K562 (cell line): Measurements from ENCODE around the gene COMMD9. TPM values are rescaled to one million over a fixed set of nuclear protein-coding genes. Genes with fewer than 3 reads are reported as not detected.

Experiments used
- ATAC-seq: fragments of 200-7000 bp; cut with Tn5 transposase; 3 replicates; pipeline ENCODE4 v1.9.1; 2020; ENCODE audit warnings: moderate library complexity
- BruUV-seq: library from RNA; stranded (reverse); fragments of 400-500 nt; replicated peaks from 2 replicates; lab custom pipeline; 2021; lab: Mats Ljungman, UMichigan
- CTCF ChIA-PET: fragments of 300-600 bp; formaldehyde crosslinking; extraction: SDS; loops from one replicate; lab custom pipeline; 2021; ENCODE audit warnings: low intra/inter-chr PET ratio; lab: Yijun Ruan, JAX
- POLR2A ChIA-PET: fragments of 300-600, 350-650 bp; sonication (Branson Sonifier 250); formaldehyde crosslinking; extraction: SDS; loops from one replicate; lab custom pipeline; 2021; ENCODE audit warnings: antibody characterized with exemption, inconsistent platforms; lab: Yijun Ruan, JAX
- DNase-seq, 4 experiments: peaks; one replicate each; pipeline versions ENCODE4 v3.0.0 to v3.0.0-alpha.2; 2011 to 2018; ENCODE audit warnings: low spot score in 3 of 4, mixed read lengths in 3 of 4; ENCODE audit errors: extremely low read depth in 1 of 4
- FAIRE-seq: peaks from 2 replicates; lab custom pipeline; 2011; peaks lifted over from hg19 to GRCh38; lab: Jason Lieb, UNC
- H2AFZ ChIP-seq: 2 replicates; pipeline ENCODE4 v1.6.0; 2011; ENCODE audit warnings: low read depth, low read length, control low read depth, inconsistent platforms
- H3K27ac ChIP-seq: fragments of 200-600 bp; 3 replicates; pipeline ENCODE4 v1.8.0; 2011; ENCODE audit warnings: low read depth, mild to moderate bottlenecking, control low read depth, inconsistent platforms, low read length, moderate library complexity, mixed read lengths; ENCODE audit errors: extremely low read depth
- H3K27me3 ChIP-seq, 2 experiments: fragments of 300-600 bp in 1 of 2; 2 replicates in 1 of 2; 3 replicates in 1 of 2; pipeline versions ENCODE4 v1.6.0 to v1.8.0; 2011; ENCODE audit warnings: inconsistent platforms in 2 of 2, low read length in 2 of 2, mild to moderate bottlenecking in 1 of 2, mixed read lengths in 1 of 2, moderate library complexity in 1 of 2; ENCODE audit not compliant: control insufficient read depth in 2 of 2, insufficient read depth in 2 of 2
- H3K36me3 ChIP-seq: fragments of 300-600 bp; 3 replicates; pipeline ENCODE4 v1.8.0; 2011; ENCODE audit warnings: mild to moderate bottlenecking, low read length, inconsistent platforms; ENCODE audit not compliant: control insufficient read depth, insufficient read depth
- H3K4me1 ChIP-seq, 2 experiments: fragments of 200-600 bp in 1 of 2; replicated peaks in 1 of 2; 2 replicates in 1 of 2; 3 replicates in 1 of 2; pipeline versions ENCODE4 v1.5.1 to v1.8.0; 2011; ENCODE audit warnings: inconsistent platforms in 2 of 2, low read length in 2 of 2, mild to moderate bottlenecking in 1 of 2, mixed read lengths in 1 of 2, moderate library complexity in 1 of 2; ENCODE audit not compliant: control insufficient read depth in 2 of 2, insufficient read depth in 2 of 2
- H3K4me2 ChIP-seq: 2 replicates; pipeline ENCODE4 v1.6.1; 2011; ENCODE audit warnings: low read length, control low read depth, inconsistent platforms, mixed read lengths; ENCODE audit not compliant: insufficient read depth
- H3K4me3 ChIP-seq: fragments of 200-600 bp; sonication (generic), shearing (Covaris generic); 2 replicates; pipeline ENCODE4 v1.5.1; 2016; ENCODE audit warnings: control low read depth, inconsistent platforms
- H3K79me2 ChIP-seq: fragments of 200-600 bp; 3 replicates; pipeline ENCODE4 v1.8.0; 2011; ENCODE audit warnings: low read length, inconsistent platforms; ENCODE audit not compliant: control insufficient read depth, insufficient read depth
- H3K9ac ChIP-seq, 2 experiments: 2 replicates each; pipeline versions ENCODE4 v1.6.0 to v1.6.1; 2011; ENCODE audit warnings: low read depth in 2 of 2, low read length in 2 of 2, control low read depth in 1 of 2, inconsistent platforms in 1 of 2, mild to moderate bottlenecking in 1 of 2, mixed read lengths in 1 of 2; ENCODE audit not compliant: insufficient read depth in 1 of 2
- H3K9me1 ChIP-seq: one replicate; pipeline ENCODE4 v1.6.0; 2011; ENCODE audit warnings: inconsistent platforms, mild to moderate bottlenecking, low read length, moderate library complexity; ENCODE audit not compliant: control insufficient read depth, insufficient read depth
- H3K9me3 ChIP-seq: replicated peaks from 2 replicates; pipeline ENCODE4 v1.5.1; 2011; ENCODE audit warnings: low read depth, low read length, inconsistent platforms; ENCODE audit not compliant: control insufficient read depth, insufficient read depth
- H4K20me1 ChIP-seq: replicated peaks from 2 replicates; pipeline ENCODE4 v1.6.1; 2011; ENCODE audit warnings: low read length, inconsistent platforms, mixed read lengths; ENCODE audit not compliant: control insufficient read depth, insufficient read depth
- CBX8 ChIP-seq: fragments of 200-600 bp; sonication (generic); IDR thresholded peaks from 2 replicates; pipeline ENCODE4 v1.6.1; 2012; ENCODE audit warnings: borderline replicate concordance, mixed run types, low read depth, mild to moderate bottlenecking, moderate library complexity, mixed read lengths, low read length, control low read depth, inconsistent platforms; ENCODE audit not compliant: poor library complexity, severe bottlenecking; ENCODE audit errors: extremely low read depth
- CHCHD3 ChIP-seq: fragments of 250-450 bp; sonication (Bioruptor Pico); IDR thresholded peaks from 2 replicates; pipeline ENCODE4 v2.1.2; 2022; ENCODE audit warnings: mild to moderate bottlenecking
- CSDE1 ChIP-seq, 2 experiments: fragments of 450-650 bp; IDR thresholded peaks; 2 replicates each; pipeline ENCODE4 v1.6.1; 2016; ENCODE audit warnings: mild to moderate bottlenecking in 1 of 2
- CXXC5 ChIP-seq: fragments of 250-450 bp; sonication (Bioruptor Pico); IDR thresholded peaks from 2 replicates; pipeline ENCODE4 v1.8.0; 2022; ENCODE audit warnings: inconsistent platforms, mild to moderate bottlenecking, moderate library complexity
- MBD2 ChIP-seq: sonication (generic); IDR thresholded peaks from 2 replicates; pipeline ENCODE4 v1.6.1; 2016; ENCODE audit warnings: low read depth, borderline replicate concordance
- MYC ChIP-seq, 2 experiments: fragments of 250-450 bp in 1 of 2; sonication (Bioruptor Pico) in 1 of 2; IDR thresholded peaks; 2 replicates each; pipeline versions ENCODE4 v1.5.1 to v1.6.1; 2012 to 2021; ENCODE audit warnings: low read depth in 2 of 2, borderline replicate concordance in 1 of 2, improper control_type of control experiment in 1 of 2, low read length in 1 of 2, mild to moderate bottlenecking in 1 of 2, moderate library complexity in 1 of 2
- NCOA2 ChIP-seq, 2 experiments: fragments of 450-650 bp; IDR thresholded peaks; 2 replicates each; pipeline ENCODE4 v1.6.1; 2018; ENCODE audit warnings: mild to moderate bottlenecking in 2 of 2, moderate library complexity in 1 of 2; ENCODE audit not compliant: partially characterized antibody in 2 of 2
- PHF8 ChIP-seq: fragments of 200-600 bp; sonication (generic); IDR thresholded peaks from 2 replicates; pipeline ENCODE4 v1.6.1; 2012; ENCODE audit warnings: mixed run types, mild to moderate bottlenecking, inconsistent platforms, low read length, moderate library complexity, borderline replicate concordance
- SIX5 ChIP-seq, 2 experiments: IDR thresholded peaks; 2 replicates each; pipeline ENCODE4 v1.6.1; 2011; ENCODE audit warnings: low read length in 2 of 2, borderline replicate concordance in 1 of 2, low read depth in 1 of 2, mild to moderate bottlenecking in 1 of 2, moderate library complexity in 1 of 2; ENCODE audit not compliant: insufficient read depth in 1 of 2
- SMARCB1 ChIP-seq: IDR thresholded peaks from 2 replicates; pipeline ENCODE4 v1.6.1; 2011; ENCODE audit warnings: improper control_type of control experiment, low read depth; ENCODE audit not compliant: insufficient read length
- ZFP36 ChIP-seq: fragments of 150-350 bp; IDR thresholded peaks from 2 replicates; pipeline ENCODE4 v1.6.1; 2018; ENCODE audit warnings: low read length, low read depth; ENCODE audit not compliant: partially characterized antibody
- ZNF354B ChIP-seq: fragments of 250-450 bp; sonication (Bioruptor Pico); IDR thresholded peaks from 2 replicates; pipeline ENCODE4 v1.4.0; 2020
- ZNF431 ChIP-seq: sonication (generic); formaldehyde crosslinking; IDR thresholded peaks from 2 replicates; pipeline ENCODE4 v1.8.0; 2022; ENCODE audit warnings: mild to moderate bottlenecking, missing genetic modification reagents
- WGBS: fragments of 100-300 bp; shearing (Covaris generic); methylation state at CpG from one replicate; pipeline ENCODE4 v1.1.6; 2016; ENCODE audit warnings: low coverage, mixed read lengths; ENCODE audit not compliant: insufficient coverage; ENCODE audit errors: missing lambda C conversion rate; 5-methylcytosine and 5-hydroxymethylcytosine counted together
- in situ Hi-C: fragments of 300-500 bp; cut with MboI; formaldehyde crosslinking; loops from 4 replicates; pipeline ENCODE4 v1.15.0; 2018; ENCODE audit warnings: inconsistent platforms, mixed read lengths
- intact Hi-C: fragments of 100-400 bp; cut with micrococcal nuclease; formaldehyde crosslinking; loops from 2 replicates; pipeline ENCODE4 v1.14.2; 2022
- polyA plus RNA-seq, 8 experiments: library from polyadenylated mRNA; depleted of rRNA in 4 of 8; stranded (reverse) in 5 of 8; unstranded in 3 of 8; fragments of >200 nt; fragmentation: Nextera tagmentation in 2 of 8; fragmentation: Illumina TruSeq in 1 of 8; extraction: Ambion mirVana in 2 of 8; extraction: Trizol in 1 of 8; gene quantifications; 2 replicates each; pipeline versions ENCODE4 v1.2.1 to v1.2.3, GENCODE V29; 2011 to 2014; ENCODE audit warnings: inconsistent platforms in 1 of 8, missing spikeins in 1 of 8
- total RNA-seq, 7 experiments: library from RNA; depleted of rRNA in 6 of 7; stranded (reverse); fragments of >200 nt in 6 of 7; fragmentation: Illumina TruSeq in 2 of 7; extraction: Trizol in 2 of 7; gene quantifications; 2 replicates each; pipeline versions ENCODE4 v1.2.1 to v1.2.3, GENCODE V29; 2011 to 2021; ENCODE audit warnings: low replicate concordance in 1 of 7
- TF ChIP-seq, protein P1 (sequence below): fragments of 450-650 bp; IDR thresholded peaks from 2 replicates; pipeline ENCODE4 v1.6.1; 2016
- TF ChIP-seq, protein P2 (sequence below), 2 experiments: fragments of 450-650 bp; IDR thresholded peaks; 2 replicates each; pipeline ENCODE4 v1.6.1; 2018; ENCODE audit warnings: mild to moderate bottlenecking in 2 of 2, low read depth in 1 of 2; ENCODE audit not compliant: partially characterized antibody in 2 of 2
- TF ChIP-seq, protein P3 (sequence below): sonication (generic); formaldehyde crosslinking; IDR thresholded peaks from 2 replicates; pipeline ENCODE4 v1.8.0; 2022; ENCODE audit warnings: mild to moderate bottlenecking, missing genetic modification reagents

COMMD9 gene
- total and polyA plus RNA-seq, 9 of the 15 experiments (the other 6 are each of a cell fraction or from before 2014, with no cell fraction given) = 27.3 to 121 (median 48.0) TPM

DNA sequence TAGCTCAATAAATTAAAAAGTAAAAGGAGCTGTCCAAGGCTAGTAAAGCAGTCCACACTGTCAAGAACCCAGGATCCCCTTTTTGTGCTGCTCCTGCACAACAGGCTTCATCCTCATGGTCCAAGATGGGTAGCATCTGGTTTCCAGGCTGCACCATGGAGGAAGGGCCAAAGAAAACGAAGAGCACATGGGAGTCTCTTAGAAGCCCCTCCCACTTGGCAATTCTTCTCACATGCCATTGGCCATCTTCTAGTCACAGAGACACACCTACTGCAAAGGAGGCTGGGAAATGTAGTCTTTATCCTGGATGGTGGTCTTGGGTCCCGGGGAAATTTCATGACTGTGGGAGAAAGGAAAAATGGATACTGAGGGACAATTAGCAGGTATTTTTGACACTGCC, 44.7 kb upstream of the COMMD9 start:
- H3K36me3 ChIP-seq = no peaks in the 10 kb centered on the region
- peak; percentile 99 for ATAC-seq
- TF ChIP-seq NCOA2 (IDR thresholded peaks at IDR 0.05; ENCODE audit: partially characterized antibody in 2 of 2) = no peak
- TF ChIP-seq ZNF431 (CRISPR knock-in tag) = no peak
- TF ChIP-seq CBX8 = no peak
- TF ChIP-seq MBD2 = peak; percentile 37; the same call in 1 of the 2 replicates
- TF ChIP-seq CSDE1 (IDR thresholded peaks at IDR 0.05) = no peak
- TF ChIP-seq, protein P1, sequence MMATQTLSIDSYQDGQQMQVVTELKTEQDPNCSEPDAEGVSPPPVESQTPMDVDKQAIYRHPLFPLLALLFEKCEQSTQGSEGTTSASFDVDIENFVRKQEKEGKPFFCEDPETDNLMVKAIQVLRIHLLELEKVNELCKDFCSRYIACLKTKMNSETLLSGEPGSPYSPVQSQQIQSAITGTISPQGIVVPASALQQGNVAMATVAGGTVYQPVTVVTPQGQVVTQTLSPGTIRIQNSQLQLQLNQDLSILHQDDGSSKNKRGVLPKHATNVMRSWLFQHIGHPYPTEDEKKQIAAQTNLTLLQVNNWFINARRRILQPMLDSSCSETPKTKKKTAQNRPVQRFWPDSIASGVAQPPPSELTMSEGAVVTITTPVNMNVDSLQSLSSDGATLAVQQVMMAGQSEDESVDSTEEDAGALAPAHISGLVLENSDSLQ = 0 out of 2 replicates have a peak, but pooled peaks have one; percentile 4
- TF ChIP-seq ZNF354B (CRISPR knock-in tag) = no peak
- no peak for TF ChIP-seq ZFP36
- TF ChIP-seq PHF8 = no peak
- TF ChIP-seq CHCHD3 (CRISPR knock-in tag) = no peak
- TF ChIP-seq CXXC5 (CRISPR knock-in tag) = no peak
- TF ChIP-seq, protein P2, sequence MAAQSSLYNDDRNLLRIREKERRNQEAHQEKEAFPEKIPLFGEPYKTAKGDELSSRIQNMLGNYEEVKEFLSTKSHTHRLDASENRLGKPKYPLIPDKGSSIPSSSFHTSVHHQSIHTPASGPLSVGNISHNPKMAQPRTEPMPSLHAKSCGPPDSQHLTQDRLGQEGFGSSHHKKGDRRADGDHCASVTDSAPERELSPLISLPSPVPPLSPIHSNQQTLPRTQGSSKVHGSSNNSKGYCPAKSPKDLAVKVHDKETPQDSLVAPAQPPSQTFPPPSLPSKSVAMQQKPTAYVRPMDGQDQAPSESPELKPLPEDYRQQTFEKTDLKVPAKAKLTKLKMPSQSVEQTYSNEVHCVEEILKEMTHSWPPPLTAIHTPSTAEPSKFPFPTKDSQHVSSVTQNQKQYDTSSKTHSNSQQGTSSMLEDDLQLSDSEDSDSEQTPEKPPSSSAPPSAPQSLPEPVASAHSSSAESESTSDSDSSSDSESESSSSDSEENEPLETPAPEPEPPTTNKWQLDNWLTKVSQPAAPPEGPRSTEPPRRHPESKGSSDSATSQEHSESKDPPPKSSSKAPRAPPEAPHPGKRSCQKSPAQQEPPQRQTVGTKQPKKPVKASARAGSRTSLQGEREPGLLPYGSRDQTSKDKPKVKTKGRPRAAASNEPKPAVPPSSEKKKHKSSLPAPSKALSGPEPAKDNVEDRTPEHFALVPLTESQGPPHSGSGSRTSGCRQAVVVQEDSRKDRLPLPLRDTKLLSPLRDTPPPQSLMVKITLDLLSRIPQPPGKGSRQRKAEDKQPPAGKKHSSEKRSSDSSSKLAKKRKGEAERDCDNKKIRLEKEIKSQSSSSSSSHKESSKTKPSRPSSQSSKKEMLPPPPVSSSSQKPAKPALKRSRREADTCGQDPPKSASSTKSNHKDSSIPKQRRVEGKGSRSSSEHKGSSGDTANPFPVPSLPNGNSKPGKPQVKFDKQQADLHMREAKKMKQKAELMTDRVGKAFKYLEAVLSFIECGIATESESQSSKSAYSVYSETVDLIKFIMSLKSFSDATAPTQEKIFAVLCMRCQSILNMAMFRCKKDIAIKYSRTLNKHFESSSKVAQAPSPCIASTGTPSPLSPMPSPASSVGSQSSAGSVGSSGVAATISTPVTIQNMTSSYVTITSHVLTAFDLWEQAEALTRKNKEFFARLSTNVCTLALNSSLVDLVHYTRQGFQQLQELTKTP (IDR thresholded peaks at IDR 0.05; ENCODE audit: low read depth in 1 of 2, partially characterized antibody in 2 of 2) = peak in 1 of 2 experiments; percentile 79
- TF ChIP-seq, protein P3, sequence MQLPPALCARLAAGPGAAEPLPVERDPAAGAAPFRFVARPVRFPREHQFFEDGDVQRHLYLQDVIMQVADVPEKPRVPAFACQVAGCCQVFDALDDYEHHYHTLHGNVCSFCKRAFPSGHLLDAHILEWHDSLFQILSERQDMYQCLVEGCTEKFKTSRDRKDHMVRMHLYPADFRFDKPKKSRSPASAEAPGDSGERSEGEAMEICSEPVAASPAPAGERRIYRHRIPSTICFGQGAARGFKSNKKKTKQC (CRISPR knock-in tag) = no peak
- TF ChIP-seq SIX5 (IDR thresholded peaks at IDR 0.05; ENCODE audit: borderline replicate concordance in 1 of 2, insufficient read depth in 1 of 2, low read depth in 1 of 2, low read length in 2 of 2) = peak; percentile 54 to 69; a peak in 3 of 4 replicates
- TF ChIP-seq SMARCB1 = no peak
- peak; percentile 63 for TF ChIP-seq MYC (IDR thresholded peaks at IDR 0.05; ENCODE audit: low read depth, low read length)
- no peak for TF ChIP-seq MYC (CRISPR knock-in tag; IDR thresholded peaks at IDR 0.05; ENCODE audit: borderline replicate concordance, low read depth)

More for the DNA sequence above, 44.7 kb upstream of the COMMD9 start:
- H2AFZ ChIP-seq = peak overlapping the region; percentile 46; the same call in 1 of the 2 replicates
- in situ Hi-C loops (no loop called here), intact Hi-C loops (no loop called here)
- no peaks in the 10 kb centered on the region for H3K4me1 ChIP-seq
- H3K79me2 ChIP-seq = no peaks in the 10 kb centered on the region
- H3K27ac ChIP-seq = no peak overlapping the region
- no peak overlapping the region for H3K4me3 ChIP-seq
- 3% methylated on average over 2 of the region's 2 CpGs for WGBS
- H3K9ac ChIP-seq = no peak overlapping the region
- H3K9me1 ChIP-seq = no peaks in the 10 kb centered on the region
- peak; percentile 94 for FAIRE-seq
- H4K20me1 ChIP-seq = no peaks in the 10 kb centered on the region
- BruUV-seq = no TSS peak
- H3K27me3 ChIP-seq = no peaks in the 10 kb centered on the region; a peak in 1 of 5 replicates
- no peaks in the 10 kb centered on the region for H3K9me3 ChIP-seq
- ChIA-PET CTCF (no interaction called here), POLR2A (no interaction called here)
- peak; percentile 61 to 69 (median 65) for DNase-seq
- H3K4me2 ChIP-seq = no peak overlapping the region
